NB4 (cell line): ENCODE measurements around the gene HERC5.
"Not testable (repeated sequence)": the region's sequence is repeated elsewhere in the genome, so short reads cannot be mapped to it uniquely, and the experiment has no call there.

Source experiments
- DNase-seq: peaks from one replicate; pipeline ENCODE4 v3.0.0; 2010; ENCODE audit warnings: low read depth
- H3K4me3 ChIP-seq: one replicate; pipeline ENCODE4 v1.5.1; 2011; ENCODE audit warnings: mild to moderate bottlenecking, low read depth, low read length, moderate library complexity
- CTCF ChIP-seq: IDR thresholded peaks from one replicate; pipeline ENCODE4 v1.5.1; 2012; ENCODE audit warnings: low read depth, low read length
- MAX ChIP-seq: IDR thresholded peaks from 2 replicates; pipeline ENCODE4 v1.6.1; 2011; ENCODE audit warnings: low read depth, low read length
- MYC ChIP-seq: IDR thresholded peaks from 2 replicates; pipeline ENCODE4 v1.6.1; 2011; ENCODE audit warnings: low read depth, low read length
- POLR2A ChIP-seq: IDR thresholded peaks from 2 replicates; pipeline ENCODE4 v1.6.1; 2011; ENCODE audit warnings: mild to moderate bottlenecking; ENCODE audit not compliant: insufficient read length; ENCODE audit errors: extremely low read depth

HERC5 gene

GRCh38 chr4:88429401-88429800 lies 27.5 kb upstream of the HERC5 start:
- no peak for TF ChIP-seq MYC
- TF ChIP-seq POLR2A = no peak
- no peak for TF ChIP-seq CTCF
- no peak for TF ChIP-seq MAX
- no peak for DNase-seq
- H3K4me3 ChIP-seq = no peak overlapping the region

GRCh38 chr4:88435987-88436693 lies 20.8 kb upstream of the HERC5 start:
- H3K4me3 ChIP-seq = no peak overlapping the region
- TF ChIP-seq MYC (no peak), POLR2A (no peak), MAX (no peak), CTCF (no peak)
- no peak for DNase-seq

- peak; percentile 11 for DNase-seq
- not testable (repeated sequence) for H3K4me3 ChIP-seq
Observed at GRCh38 chr4:88437873-88438272, 19.0 kb upstream of the HERC5 start.

GRCh38 chr4:88439161-88439760 lies 17.7 kb upstream of the HERC5 start:
- TF ChIP-seq MAX (no peak), CTCF (no peak), MYC (no peak), POLR2A (no peak)
- no peak overlapping the region for H3K4me3 ChIP-seq
- no peak for DNase-seq

- TF ChIP-seq CTCF = no peak
- no peak for TF ChIP-seq MYC
- no peak for TF ChIP-seq POLR2A
- no peak for TF ChIP-seq MAX
- DNase-seq = no peak
- no peak overlapping the region for H3K4me3 ChIP-seq
Observed at GRCh38 chr4:88440146-88440545, 16.8 kb upstream of the HERC5 start.

- H3K4me3 ChIP-seq = no peak overlapping the region
- DNase-seq = no peak
- TF ChIP-seq MYC (no peak), CTCF (no peak), MAX (no peak), POLR2A (no peak)
Observed at GRCh38 chr4:88441696-88442095, 15.2 kb upstream of the HERC5 start.
